Cardiac muscle cell (in vitro differentiated cells and primary cell): ENCODE data around the gene TSPO. TPM values are rescaled to one million over a fixed set of nuclear protein-coding genes. Genes with fewer than 3 reads are reported as not detected.

Source experiments
- DNase-seq, 2 donors: peaks; one replicate each; pipeline versions ENCODE4 v3.0.0 to v3.0.0-alpha.2; 2010 to 2017; ENCODE audit warnings: low read depth in 1 of 2, low spot score in 1 of 2
- H3K27ac ChIP-seq: fragments of 200-600 bp; sonication (generic); 2 replicates; pipeline ENCODE4 v1.5.1; 2016
- H3K27me3 ChIP-seq: fragments of 200-600 bp; sonication (generic); 2 replicates; pipeline ENCODE4 v1.6.0; 2016; ENCODE audit warnings: control low read depth
- H3K36me3 ChIP-seq: fragments of 200-600 bp; sonication (generic); 2 replicates; pipeline ENCODE4 v1.5.1; 2016; ENCODE audit warnings: control low read depth
- H3K4me1 ChIP-seq: fragments of 200-600 bp; sonication (generic); 2 replicates; pipeline ENCODE4 v1.8.1; 2017; ENCODE audit warnings: low read depth, mild to moderate bottlenecking, mixed run types
- H3K4me3 ChIP-seq: fragments of 200-600 bp; sonication (generic); 2 replicates; pipeline ENCODE4 v1.5.1; 2016; ENCODE audit warnings: mild to moderate bottlenecking
- H3K9me3 ChIP-seq: fragments of 200-600 bp; sonication (generic); 2 replicates; pipeline ENCODE4 v1.5.1; 2017; ENCODE audit warnings: low read depth, mild to moderate bottlenecking, control low read depth
- polyA plus RNA-seq: library from polyadenylated mRNA; unstranded; fragments of >200 nt; fragmentation: Nextera tagmentation; extraction: Ambion mirVana; gene quantifications from 2 replicates; pipeline ENCODE4 v1.2.1, GENCODE V29; 2016
- total RNA-seq: library from RNA; depleted of rRNA; stranded (reverse); fragments of >200 nt; gene quantifications from 2 replicates; pipeline ENCODE4 v1.2.3, GENCODE V29; 2016
- TF ChIP-seq, protein P1 (sequence below): IDR thresholded peaks from 2 replicates; pipeline ENCODE4 v1.5.1; 2012; ENCODE audit warnings: low read depth, mild to moderate bottlenecking, low read length

Gene TSPO
- total and polyA plus RNA-seq, 2 experiments from 2014 or later: 20.3 to 59.0 TPM

DNA sequence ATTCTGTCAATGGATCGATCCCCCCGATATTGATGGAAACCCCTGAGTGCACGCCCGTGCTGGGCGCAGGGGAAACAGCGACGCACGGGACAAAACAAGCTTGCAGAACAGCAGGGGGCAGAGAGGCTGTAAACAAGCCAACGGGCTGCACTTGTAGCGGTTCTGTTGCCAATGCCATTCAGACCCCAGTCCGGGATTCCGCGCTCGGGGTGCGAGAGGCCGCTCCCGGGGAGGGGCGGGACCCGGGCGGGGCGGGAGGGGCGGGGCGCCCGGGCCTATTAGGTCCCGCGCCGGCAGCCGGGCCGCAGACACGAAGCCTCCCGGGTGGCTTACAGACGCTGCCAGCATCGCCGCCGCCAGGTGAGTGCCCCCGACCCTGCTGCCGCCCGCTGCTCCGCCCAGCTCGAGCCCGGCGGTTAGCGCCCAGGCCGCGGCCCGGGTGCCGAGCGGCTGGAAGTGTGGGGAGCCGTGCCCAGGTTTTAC is 40.9 kb upstream of the TSPO start, which contains the start of gene BIK:
BIK (plus strand) TSS at position 307 of the 483 bp plus-strand sequence. CDS start 13,273 bp downstream, outside the sequence.
- H3K4me3 ChIP-seq: peak within 1 kb of the TSS; percentile 49
- H3K4me1 ChIP-seq: no peaks in the 10 kb centered on the region
- peak; percentile 35 to 75 for DNase-seq
- no peaks in the 10 kb centered on the region for H3K9me3 ChIP-seq
- TF ChIP-seq, protein P1, sequence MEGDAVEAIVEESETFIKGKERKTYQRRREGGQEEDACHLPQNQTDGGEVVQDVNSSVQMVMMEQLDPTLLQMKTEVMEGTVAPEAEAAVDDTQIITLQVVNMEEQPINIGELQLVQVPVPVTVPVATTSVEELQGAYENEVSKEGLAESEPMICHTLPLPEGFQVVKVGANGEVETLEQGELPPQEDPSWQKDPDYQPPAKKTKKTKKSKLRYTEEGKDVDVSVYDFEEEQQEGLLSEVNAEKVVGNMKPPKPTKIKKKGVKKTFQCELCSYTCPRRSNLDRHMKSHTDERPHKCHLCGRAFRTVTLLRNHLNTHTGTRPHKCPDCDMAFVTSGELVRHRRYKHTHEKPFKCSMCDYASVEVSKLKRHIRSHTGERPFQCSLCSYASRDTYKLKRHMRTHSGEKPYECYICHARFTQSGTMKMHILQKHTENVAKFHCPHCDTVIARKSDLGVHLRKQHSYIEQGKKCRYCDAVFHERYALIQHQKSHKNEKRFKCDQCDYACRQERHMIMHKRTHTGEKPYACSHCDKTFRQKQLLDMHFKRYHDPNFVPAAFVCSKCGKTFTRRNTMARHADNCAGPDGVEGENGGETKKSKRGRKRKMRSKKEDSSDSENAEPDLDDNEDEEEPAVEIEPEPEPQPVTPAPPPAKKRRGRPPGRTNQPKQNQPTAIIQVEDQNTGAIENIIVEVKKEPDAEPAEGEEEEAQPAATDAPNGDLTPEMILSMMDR: peak; percentile 31
- peaks cover 28% of the 10 kb centered on the region for H3K27me3 ChIP-seq
- no peak within 1 kb of the TSS for H3K27ac ChIP-seq
- no peaks in the 10 kb centered on the region for H3K36me3 ChIP-seq

DNA sequence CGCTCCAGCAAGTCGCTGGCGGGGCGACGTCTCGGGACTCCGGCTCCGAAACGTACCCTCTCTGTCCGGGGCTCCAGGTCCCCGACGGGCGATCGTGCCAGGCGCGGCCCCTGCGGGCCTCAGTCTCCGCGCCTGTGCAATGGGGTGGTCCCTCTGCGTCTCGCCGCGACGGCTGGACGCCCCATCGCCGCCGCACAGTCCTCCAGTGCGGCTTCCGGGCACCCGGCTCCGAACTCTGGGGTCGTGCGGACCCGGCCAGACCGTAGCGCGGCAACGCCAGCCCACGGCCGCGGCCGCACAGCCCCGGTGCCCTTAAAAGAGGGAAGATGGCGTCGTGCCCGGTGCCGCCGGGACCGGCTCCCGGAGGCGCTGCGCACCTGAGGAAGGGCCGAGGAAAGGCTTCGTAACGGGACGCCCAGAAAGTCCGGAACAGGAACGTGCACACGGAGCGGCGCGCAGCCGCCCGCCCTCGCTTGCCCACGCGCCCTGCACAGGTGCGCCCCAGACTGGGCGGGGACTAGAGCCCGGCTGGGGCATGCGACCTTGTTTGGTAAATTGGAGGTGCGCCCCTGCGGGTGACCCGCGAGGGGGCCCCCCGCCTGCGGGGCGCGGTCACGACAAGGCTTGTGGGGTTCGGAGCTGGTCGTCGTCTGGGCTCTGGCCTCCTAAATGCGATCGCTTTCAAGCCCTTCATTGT is 40.3 kb upstream of the TSPO start:
- Histone ChIP-seq H3K36me3 (no peaks in the 10 kb centered on the region), H3K9me3 (no peaks in the 10 kb centered on the region), H3K27ac (no peak overlapping the region), H3K27me3 (peaks cover 28% of the 10 kb centered on the region), H3K4me3 (peak overlapping the region; percentile 49), H3K4me1 (no peaks in the 10 kb centered on the region)
- TF ChIP-seq, protein P1: no peak
- DNase-seq: peak in 1 of 2 donors; percentile 34

DNA sequence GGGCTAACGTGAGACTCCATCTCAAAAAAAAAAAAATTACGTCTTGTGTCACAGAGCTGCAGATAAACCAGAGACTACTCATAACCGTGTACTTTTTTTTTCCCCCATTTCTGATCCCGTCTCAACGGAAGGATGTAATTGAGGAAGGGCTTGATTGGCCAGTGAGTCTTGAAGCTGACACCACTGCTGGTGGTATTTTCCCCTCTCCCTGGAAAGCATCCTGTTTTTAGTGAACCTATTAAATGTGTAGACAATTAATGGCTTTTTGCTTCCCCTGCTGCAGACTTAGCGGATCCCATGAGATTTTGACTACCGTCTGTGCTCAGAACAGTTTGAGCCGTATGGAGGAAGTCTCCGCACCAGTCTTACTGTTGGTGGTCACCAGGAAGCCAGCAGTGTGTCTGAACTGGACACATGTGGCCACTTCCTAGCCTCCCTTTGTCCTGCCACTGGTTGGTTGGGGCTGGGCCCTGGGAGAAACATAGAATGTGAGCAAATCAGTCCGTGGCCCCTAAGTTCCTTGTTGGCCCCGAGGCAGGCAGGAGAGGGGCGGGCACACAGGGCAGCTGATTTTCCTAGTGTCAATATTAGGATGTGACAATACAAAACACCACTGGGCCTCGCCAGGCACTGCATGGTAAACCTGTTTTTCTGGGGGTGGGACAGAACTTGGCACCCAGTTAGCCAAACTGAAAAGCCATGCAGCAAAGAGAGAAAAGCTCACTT is 37.7 kb upstream of the TSPO start:
- TF ChIP-seq, protein P1: no peak
- H3K4me3 ChIP-seq: no peak overlapping the region
- no peaks in the 10 kb centered on the region for H3K36me3 ChIP-seq
- H3K27ac ChIP-seq: no peak overlapping the region
- no peaks in the 10 kb centered on the region for H3K4me1 ChIP-seq
- H3K9me3 ChIP-seq: no peaks in the 10 kb centered on the region
- peaks cover 28% of the 10 kb centered on the region for H3K27me3 ChIP-seq
- DNase-seq: no peak

DNA sequence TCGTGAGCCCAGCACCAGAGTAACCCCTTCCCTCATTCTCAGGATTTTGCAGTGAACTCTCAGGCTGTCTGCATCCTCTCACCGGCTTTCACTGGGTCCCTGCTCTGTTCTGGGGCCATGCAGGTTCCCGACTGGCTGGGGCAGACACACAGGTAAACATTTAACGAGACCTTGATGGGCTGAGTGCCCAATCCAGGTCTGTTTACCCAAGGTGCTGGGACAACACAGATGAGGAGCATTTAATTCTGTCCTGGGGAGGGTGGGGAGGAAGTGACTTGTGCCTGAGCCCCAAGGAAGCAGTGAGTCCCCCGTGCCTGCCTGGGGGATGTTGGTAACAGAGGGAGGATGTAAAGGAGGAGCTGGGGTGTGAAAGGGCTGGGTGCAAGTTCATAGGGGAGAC is 36.4 kb upstream of the TSPO start:
- TF ChIP-seq, protein P1: no peak
- Histone ChIP-seq H3K27me3 (peaks cover 20% of the 10 kb centered on the region), H3K27ac (no peak overlapping the region), H3K9me3 (no peaks in the 10 kb centered on the region), H3K4me1 (no peaks in the 10 kb centered on the region), H3K36me3 (no peaks in the 10 kb centered on the region), H3K4me3 (no peak overlapping the region)
- no peak for DNase-seq

DNA sequence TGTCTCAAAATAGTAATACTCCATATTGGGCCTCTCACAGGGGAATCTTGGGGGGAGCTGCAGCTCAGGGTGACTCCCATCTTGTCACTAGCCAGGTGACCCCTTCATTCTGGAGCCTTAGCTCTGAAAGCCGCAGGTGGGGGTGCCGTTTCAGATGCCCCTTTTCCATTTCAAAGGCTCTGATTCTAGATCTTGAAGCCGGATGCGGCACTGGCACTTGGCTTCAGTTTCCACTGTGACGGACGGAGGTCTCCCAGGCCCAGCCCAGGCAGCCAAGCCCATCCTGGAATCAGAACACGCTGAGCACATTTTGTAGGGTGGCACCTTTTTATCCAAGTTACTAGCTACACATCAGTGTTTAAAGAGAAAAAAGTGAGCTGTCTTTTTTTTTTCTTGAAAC is 34.4 kb upstream of the TSPO start:
- no peak overlapping the region for H3K4me3 ChIP-seq
- H3K4me1 ChIP-seq: no peaks in the 10 kb centered on the region
- no peaks in the 10 kb centered on the region for H3K36me3 ChIP-seq
- H3K9me3 ChIP-seq: no peaks in the 10 kb centered on the region
- no peak for DNase-seq
- peaks cover 3% of the 10 kb centered on the region for H3K27me3 ChIP-seq
- TF ChIP-seq, protein P1: no peak
- no peak overlapping the region for H3K27ac ChIP-seq
